ENCODE data around the gene NOC4L.
A peak's percentile ranks its signal among the peaks of the same experiment; 100 is the strongest.
"Not testable (repeated sequence)": the region's sequence is repeated elsewhere in the genome, so short reads cannot be mapped to it uniquely, and the experiment has no call there.

The NOC4L gene

DNA sequence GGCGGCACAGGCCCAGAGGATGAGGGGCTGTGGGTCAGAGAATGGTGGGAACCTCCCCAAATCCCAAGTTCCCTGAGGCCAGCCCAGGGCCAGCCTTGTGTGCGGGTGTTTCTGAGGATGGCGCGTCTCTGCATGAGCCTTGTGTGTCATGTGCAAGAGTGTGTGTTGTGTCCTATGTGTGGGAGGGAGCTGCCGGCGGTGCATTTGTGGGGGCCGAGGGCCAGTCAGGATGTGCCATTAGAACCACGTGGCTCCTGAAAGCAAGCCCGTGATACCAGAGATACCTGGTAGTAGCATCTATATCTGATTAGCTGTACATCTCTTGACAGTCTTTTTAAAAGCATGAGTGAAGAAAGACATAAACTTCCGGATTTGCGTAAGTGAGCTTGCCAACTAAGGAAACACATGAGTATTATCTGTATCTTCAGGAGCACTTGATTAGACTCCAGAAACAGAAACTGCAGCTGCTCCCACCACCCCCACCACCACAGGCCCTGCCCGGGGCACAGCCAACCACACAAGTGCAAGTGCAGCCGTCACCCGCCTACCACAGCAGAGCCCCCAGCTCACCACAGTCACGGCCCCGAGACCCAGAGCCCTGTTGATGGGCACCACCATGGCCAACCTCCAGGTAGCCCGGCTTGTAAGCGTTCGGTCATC is 19.4 kb upstream of the NOC4L start:
- no peak for DNase-seq

DNA sequence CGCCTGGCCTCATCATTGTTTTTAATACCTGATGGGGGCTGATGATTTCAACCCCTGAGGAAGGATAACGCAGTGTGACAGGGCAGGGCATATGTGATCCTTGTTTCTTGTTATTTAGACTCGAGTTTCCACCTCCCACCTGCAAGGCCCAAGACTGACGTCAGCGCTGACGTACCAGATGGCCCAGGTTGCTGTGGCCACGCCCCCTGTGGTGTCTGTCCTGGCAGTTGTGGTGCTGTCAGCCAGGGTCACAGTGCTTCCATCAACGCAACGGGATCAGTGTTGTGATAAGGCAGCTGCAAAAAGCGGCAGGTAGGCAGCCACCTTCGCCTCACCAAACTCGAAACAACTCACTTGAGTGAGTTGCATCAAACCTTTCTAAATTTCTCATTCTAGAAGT is 18.5 kb upstream of the NOC4L start:
- DNase-seq = no peak

DNA sequence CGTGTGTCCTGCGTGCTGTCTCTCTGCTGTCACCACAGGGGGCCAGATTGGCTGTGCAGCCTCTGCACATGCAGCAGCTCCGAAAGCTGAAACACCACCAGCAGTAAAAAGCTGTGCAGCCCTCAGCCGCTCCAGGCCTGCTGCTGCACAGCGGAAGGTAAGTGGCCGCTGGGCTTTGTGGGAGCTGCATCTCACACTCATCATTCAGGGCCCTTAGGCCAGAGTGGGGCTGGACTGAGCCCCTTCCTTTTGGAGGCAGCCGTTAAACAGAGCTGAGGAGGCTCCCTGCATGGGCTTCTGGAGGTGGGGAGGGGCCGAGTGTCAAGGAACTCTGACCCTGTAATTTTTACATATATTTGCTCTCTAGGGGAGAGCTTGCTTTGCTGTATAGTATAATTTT is 17.2 kb upstream of the NOC4L start:
- DNase-seq = no peak

DNA sequence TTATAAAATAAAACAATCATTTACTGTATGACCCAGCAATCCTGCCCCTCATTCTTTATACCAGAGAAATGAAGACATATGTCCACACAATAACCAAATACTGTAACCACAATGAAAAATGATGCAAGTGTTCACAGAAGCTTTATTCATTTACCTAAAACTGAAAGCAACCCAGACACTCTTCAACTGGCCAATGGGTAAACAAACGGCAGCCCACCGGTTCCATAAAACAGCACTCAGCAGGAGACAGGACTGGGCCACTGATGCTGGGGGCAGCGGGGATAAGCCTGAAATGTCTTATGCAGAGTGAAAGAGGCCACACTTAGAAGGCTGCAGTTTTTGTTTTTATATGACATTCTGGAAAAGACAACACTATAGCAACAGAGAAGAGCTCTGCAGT is 15.2 kb upstream of the NOC4L start:
- DNase-seq = no peak

DNA sequence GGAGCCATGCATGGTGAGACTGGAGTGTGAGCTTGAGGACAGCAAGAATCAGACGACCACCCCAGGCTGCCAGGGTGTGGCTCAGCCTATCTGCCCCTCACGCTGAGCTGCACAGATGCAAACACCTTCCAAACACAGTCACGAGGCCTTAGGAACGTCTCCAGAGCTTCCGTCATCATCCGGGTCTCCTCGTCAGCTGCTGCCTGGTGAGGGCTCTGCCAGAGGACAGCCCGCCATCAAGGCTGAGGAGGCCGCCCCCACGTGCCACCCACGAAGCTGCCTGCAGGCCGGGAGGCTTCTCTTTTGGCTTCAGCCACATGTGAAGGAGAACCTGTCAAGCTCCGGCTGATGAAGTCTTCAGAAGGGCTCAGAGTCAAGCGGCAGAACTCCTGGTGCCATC is 13.6 kb upstream of the NOC4L start:
- no peak for DNase-seq

DNA sequence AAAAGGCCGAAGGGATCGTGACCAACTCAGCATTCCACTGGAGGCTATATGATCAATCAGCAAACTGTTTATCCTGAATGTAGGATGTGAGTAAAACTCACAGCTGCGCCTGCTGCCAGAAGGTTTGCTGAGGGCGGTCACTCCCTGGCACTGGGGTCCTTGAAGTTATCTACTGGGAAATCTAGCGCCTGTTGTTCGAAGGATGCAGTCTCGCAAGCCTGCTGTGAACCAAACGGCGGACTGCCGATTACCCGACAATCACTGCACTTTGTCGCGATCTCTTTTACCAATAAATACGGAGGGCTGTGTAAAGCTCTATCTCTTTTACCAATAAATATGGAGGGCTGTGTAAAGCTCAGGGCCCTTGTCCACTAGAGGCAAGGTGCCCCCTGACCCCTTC is 13.0 kb upstream of the NOC4L start:
- DNase-seq = no peak

DNA sequence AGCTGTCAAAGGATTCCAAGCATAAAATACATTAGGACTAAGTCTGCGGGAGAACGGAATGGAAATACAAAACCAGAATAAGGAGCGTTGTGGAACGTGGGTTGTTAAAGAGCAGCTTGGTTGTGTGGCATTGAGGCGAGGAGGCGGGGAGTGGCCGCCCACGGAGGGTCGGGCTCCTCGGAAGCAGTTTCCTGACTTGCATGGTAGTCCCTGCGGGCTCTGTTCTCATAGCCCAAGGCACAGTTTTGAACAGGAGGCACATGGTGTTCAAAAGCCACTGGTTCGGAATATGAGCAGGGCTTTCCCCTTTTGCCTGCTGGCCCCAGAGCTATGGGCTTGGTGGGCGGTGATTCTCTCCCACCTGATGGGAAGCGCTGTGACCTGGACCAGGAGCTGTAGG is 12.3 kb upstream of the NOC4L start:
- no peak for DNase-seq

DNA sequence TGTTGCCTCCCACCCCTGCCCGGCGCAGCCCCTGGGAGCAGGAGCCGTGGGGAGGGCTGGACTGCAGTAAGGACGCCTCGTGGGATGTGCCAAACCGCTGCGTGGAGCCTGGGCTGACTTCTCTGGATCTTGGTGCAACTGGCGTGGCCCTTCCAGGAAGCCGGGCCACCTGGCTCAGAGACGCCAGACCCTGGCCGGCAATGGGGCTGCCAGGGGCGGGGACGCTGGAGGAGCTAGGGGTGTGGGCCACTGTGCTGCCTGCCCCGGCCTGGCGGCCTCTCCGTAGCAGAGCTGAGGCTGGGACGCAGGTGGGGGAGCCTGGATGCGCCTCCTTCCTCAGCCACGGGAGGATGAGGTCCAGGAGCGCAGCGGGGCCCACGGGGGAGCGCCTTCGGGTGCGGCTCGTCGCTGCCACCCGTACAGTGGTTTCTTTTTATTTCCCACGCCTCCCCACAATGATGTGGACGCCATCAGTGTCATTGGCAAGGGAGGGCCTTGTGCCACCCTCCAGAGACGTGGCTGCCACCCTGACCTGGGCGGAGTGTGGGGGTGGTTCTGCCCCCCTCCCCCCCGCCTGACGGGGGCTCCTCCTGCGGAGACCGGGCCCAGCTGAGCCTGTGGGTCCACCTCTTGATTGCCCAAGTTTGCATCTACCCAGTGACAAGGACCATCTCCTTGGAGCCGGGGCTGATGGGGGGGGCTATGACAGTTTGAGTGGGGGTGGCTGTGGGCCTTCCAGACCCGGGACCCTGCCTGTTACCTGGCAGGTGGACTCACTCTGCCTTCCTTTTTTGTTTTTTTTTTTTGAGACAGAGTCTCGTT is 11.4 kb upstream of the NOC4L start:
- no peak for DNase-seq

DNA sequence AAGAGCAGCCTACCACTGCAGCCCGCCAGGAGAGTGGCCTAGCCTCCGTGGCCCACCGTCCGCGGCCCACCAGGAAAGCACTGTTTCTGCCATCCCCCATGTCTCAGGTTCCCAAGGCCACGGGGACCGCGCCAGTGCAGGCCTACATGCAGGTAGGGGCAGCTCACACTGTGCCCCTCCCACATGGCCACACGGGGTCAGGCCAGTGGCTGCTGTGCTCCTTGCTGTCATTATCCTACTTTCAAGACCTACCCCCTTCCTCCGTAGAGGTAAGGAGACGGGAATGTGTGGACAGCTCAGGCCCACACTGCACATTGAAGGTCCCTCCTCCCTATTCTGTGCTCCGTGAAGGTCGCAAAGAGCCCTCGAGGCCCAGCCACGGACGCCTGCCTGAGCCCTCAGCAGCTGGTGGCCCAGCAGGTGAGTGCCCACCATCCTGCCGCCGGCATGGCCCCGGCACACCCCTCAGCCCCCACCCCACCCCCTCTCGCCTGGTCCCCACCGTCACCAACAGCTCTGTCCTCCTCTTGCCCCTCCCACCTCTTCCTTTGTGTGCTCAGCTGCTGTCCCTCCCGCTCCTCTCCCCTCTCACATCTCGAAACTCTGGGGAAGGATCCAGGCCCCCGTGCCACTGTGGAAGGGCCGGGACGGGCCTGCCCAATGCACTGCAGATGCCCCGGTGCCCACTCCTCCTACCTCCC is 10.2 kb upstream of the NOC4L start:
- no peak for DNase-seq

DNA sequence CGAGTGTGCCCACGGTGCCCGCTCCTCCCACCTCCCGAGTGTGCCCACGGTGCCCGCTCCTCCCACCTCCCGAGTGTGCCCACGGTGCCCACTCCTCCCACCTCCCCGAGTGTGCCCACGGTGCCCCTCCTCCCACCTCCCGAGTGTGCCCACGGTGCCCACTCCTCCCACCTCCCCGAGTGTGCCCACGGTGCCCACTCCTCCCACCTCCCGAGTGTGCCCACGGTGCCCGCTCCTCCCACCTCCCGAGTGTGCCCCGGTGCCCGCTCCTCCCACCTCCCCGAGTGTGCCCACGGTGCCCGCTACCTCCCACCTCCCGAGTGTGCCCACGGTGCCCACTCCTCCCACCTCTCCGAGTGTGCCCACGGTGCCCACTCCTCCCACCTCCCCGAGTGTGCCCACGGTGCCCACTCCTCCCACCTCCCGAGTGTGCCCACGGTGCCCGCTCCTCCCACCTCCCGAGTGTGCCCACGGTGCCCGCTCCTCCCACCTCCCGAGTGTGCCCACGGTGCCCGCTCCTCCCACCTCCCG is 9.5 kb upstream of the NOC4L start:
- not testable (repeated sequence) for DNase-seq

DNA sequence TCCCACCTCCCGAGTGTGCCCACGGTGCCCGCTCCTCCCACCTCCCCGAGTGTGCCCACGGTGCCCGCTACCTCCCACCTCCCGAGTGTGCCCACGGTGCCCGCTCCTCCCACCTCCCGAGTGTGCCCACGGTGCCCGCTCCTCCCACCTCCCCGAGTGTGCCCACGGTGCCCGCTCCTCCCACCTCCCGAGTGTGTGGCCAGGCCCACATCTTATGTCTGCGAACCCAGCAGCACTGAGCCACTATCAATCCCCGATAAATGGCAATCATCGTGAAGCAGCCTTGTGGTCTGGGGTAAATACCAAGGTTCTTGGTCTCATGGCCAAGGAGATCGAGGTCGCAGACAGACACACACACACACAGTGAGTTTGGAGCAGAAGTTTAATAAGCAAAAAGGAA is 8.0 kb upstream of the NOC4L start:
- not testable (repeated sequence) for DNase-seq

DNA sequence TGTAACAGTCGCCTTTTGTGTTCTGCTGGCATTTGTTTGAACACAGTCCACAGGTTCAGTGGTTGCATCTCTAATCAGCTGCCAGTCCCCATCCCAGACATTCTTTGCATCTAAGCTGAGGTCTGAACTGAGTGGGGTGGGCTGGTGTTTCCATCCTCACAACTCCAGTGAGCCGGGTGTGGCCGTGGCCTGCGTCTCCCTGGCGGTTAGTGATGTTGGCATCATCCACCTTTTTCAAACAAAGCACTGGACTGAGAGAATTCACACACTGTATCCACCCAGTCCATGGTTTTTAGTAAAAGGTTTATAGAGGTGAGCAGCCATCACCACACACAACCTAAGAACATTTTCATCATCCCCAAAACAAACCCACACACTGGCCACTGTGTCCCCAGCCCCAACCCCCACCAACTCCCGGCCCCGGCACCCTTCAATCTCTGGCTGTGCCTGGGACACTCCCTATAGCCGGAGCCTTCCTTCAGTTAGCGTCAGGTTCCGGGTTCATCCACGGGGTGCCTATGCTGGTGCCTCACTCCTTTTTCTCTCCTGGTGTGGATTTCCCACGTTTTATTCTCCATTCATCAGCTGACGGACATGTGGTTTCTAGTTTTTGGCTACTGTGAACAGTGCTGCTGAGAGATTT is 6.7 kb upstream of the NOC4L start:
- DNase-seq = no peak

DNA sequence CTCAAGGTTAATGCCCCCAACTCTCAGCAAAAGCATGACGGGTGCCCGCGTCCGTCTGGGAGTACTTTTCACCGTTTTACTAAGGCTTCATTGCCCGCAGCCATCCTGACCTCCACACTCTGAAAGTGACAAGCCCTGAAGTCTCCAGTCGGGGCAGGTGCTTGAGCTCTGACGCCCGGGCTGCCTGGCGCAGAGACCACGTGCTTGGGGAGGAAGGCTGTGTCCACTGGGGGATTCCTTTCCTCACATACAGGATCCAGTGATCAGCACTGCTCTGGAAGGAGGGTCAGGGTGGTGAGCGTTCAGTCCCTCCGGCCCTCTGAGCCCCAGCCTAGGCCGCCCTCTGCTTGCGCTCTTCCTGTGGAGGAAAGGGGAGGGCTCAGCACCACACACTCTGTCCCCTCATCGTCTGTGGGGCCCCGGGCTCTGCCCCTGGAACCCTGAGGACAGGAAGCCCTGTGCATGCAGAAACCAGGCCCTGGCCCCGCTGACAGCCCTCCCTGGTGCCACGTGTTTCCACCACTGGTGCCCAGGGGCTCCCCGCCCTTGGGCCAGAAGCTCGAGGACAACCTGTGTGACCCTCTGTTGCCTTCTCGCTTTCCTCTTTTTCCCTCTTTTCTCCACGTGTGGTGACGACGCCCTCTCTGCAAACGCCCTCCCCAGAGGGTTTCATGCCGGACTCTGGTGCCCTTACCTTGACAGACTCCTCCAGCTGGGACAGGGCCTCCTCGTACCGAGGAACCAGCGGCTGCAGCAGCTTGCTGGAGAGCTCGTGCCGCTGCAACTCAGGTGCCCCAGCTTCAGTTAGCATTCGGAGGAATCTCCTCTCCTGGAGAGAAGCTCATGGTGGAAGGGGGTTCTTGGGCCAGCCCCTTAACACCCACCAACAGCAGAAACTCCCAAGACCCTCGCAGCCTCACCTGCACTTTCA is 5.1 kb upstream of the NOC4L start:
- DNase-seq = no peak

DNA sequence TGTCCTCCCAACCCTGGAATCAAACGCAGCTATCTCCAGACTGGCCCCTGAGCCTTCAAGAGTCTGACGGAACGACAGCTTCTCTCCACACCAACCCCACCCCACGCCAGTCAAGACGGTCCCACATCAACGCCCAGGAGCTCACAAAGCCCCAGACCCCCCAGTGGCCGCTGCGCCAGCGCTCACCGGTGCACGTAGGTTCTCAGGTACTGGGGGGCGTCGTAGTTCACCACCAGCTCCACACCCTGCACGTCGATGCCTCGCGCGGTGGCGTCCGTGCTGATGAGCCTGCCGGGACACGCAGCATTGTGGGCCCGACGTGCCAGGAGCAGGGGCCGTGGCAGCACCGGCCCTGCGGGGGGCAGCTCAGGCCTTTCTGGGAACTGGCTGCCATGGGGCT is 4.3 kb upstream of the NOC4L start:
- no peak for DNase-seq

DNA sequence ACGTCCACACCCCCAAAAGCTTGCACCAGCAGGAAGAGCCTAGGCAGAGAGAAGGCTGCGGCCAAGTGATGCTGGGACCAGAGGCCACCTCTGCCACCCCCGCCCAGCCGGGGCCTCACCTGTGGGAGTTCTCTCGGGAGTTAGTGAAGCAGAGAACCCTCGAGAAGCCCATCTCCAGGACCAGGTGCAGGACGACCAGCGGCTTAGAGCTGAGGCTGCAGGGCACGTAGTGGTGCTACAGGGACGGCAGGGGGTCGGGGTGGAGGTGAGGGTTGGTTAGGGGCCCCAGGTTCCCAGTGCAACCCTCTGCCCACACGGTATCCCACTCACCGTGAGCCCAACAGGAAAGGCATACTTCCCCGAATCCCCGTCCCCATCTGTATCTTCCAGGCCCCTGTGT is 3.8 kb upstream of the NOC4L start:
- DNase-seq = no peak

DNA sequence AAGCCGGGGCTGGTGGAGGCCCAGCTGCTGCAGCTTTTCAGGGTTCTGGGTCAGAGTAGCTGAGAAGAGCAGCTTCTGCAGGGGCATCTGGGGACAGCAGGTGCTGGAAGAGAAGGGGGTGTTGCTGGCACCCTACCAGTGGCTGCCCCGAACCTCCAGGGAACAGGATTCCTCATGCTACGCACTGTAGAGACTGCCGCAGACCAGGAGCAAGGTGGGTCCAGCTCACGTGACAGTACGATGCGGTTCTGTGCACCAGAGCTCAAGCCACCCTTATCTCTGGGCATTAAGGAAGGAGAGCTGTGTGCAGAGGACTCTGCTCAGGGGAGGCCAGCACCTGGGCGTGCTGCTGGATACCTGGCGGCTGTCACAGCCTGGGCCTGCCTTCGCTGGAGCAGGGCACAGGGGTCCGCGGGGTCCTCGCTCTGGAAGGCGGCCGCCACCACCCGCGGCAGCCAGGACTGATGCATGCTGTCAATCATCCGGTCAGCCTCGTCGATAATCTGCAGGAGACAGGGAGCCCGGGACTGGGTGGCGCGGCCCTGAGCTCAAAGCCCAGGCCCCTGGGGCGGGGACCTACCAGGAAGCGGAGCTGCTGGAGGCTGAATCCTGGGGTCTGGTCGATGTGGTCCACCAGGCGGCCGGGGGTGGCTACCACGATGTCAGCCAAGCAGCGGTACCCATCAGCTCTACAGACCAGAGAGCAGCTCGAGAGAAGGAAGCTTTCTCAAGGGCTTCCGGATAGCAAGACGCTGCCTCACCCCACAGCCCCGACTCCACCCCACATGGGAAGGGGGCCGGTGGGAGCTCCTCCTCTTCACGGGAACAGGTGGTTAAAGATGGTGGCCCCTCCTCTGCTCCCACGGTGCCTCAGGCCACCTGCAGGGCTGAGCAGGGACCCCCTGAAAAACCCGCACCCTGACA is 3.1 kb upstream of the NOC4L start:
- DNase-seq = no peak

DNA sequence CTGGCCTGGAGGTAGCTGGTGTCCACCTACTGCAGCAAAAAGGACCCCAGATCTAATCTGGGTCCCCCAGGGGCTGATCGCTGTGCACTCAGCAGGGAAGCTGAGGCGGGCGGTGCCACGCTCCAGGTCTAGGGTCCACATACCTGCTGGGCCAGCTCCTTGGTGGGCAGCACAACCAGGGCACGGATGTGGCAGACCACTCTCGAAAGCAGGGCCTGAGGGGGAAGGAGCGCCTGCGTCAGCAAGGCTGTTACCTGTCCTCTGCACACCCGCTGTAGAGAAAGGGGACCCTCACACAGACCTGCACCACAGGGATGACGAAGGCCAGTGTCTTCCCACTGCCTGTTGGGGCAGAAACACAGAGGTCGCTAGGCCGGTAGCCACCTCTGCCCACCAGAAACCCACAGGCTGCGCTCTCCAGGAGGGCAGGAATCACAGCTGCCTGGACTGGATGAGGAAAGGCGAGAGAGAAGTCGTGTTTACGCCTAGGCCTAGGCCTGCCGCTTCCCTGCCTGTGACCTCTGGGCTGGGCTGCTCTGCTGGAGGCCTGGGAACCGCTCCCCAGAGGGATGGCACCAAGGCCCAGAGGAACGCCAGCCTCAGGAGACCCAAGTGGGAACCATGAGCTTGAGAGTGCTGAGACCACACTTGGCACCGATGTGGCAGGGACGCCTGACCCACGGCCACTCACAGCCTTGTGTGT is 2.1 kb upstream of the NOC4L start:
- DNase-seq = no peak

DNA sequence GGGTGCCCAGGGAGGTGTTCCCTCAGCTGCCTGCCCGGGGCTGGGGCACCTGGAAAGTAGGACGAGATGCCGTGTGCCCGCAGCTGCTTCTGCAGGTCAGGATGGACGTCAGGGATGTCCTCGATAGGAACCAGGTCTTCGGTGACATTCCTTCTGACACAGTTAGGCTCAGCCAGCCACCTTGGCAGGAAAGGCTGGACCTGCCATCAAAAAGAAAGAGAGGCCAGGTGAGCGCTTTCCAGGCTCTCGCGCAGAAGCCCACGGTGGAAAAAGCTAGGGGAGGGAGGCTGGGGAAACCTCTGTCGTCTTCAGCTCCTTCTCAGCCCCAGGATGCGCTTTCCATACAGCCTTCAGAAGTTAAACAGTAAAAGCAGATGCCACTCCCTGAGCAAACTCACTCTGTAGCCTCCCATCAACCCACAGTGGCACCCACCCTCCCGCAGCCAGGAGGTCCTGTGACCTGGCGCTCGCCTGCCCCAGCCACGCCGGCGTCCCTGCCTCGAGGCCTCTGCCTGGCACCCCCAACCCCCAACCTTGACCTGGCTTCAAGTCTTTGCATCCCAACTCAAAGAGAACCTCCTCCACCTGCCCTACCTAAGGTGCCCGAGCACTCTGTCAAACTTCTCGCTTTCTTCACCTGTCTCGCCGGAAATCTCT is 1.4 kb upstream of the NOC4L start:
- DNase-seq = no peak

DNA sequence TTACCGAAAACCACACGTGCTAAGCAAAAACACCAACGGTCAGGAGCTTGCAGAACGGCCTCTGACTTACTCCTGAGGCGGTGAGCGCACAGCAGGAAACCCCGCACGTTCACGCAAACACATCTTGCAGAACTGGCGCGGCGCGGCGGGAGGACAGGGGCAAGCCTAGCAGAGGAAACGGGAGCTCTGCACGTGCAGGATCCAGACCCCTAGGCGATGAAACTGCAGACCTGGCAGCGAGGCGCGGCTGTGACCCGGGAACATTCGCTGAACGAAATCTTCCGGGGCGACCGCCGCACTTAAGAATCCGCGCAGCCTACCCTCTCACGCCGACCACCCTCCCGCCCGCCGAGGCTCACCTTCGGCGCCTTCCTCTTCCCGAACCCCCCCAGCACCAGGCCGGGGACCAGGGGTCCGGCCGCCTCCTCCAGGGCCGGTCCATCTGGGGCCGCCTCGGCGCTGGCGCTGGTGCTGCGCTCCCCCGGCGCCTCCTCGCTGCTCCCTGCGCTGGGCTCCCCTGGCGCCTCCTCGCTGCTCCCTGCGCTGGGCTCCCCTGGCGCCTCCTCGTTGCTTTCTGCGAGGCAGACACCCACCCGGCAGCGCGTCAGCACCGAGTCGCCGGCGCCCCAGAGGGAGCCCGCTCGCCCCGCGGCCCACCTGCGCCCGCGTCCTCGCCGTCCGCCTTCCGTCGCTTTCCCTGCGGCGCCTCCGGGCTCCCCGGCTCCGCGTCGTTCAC is 753 bp upstream of the NOC4L start:
- peak; percentile 32 for DNase-seq
